ENCODE data around the gene HBM. TPM values are rescaled to one million over a fixed set of nuclear protein-coding genes. Genes with fewer than 3 reads are reported as not detected.
A peak's percentile ranks its signal among the peaks of the same experiment; 100 is the strongest.

The HBM gene
- total RNA-seq, 1 experiment from 2014 or later, result not detected

- Mint-ChIP-seq H3K9me3 (no peaks in the 10 kb centered on the region; a peak in 1 of 5 replicates), H3K27me3 (ENCODE audit: low read depth) (0 out of 2 replicates have a peak, but pooled peaks cover 1% of the 10 kb centered on the region), H3K4me1 (no peaks in the 10 kb centered on the region), H3K27ac (0 out of 7 replicates have a peak overlapping the region, but pooled peaks of 1 of the 3 experiments have one; percentile 49), H3K36me3 (ENCODE audit: insufficient read depth in 1 of 3, low read depth in 3 of 3) (peaks cover 45 to 69% (median 68%) of the 10 kb centered on the region in 3 experiments), H3K4me3 (no peak overlapping the region)
- no peaks in the 10 kb centered on the region for H3K27me3 ChIP-seq (ENCODE audit: insufficient read depth, low read length)
- WGBS (ENCODE audit: extremely low coverage, insufficient read length, low lambda C conversion rate), result no CpG with 5 or more reads among the region's 8 CpGs
- no peak overlapping the region for H4K8ac ChIP-seq (replicated peaks; ENCODE audit: insufficient read length, low read depth, low read length)
- no peak overlapping the region for H3K4me2 ChIP-seq (ENCODE audit: insufficient read depth, insufficient read length, low read length)
- H2BK20ac ChIP-seq (ENCODE audit: low read depth, low read length, poor library complexity, severe bottlenecking), result no peak overlapping the region
- no peak overlapping the region for H2BK15ac ChIP-seq (ENCODE audit: low read depth, low read length)
- no peak overlapping the region for H3T11ph ChIP-seq (ENCODE audit: low read length)
- no peaks in the 10 kb centered on the region for H4K20me1 ChIP-seq (ENCODE audit: control insufficient read depth, insufficient read depth, insufficient read length)
- no peak overlapping the region for H3K27ac ChIP-seq (ENCODE audit: insufficient read length, low read depth, low read length)
- H2AK5ac ChIP-seq (ENCODE audit: insufficient read length, low read length), result no peak overlapping the region
- no peak overlapping the region for H3K9ac ChIP-seq (ENCODE audit: extremely low read depth, insufficient read length, low read length)
- H2BK120ac ChIP-seq (ENCODE audit: low read depth, low read length, poor library complexity, severe bottlenecking), result no peak overlapping the region
- H2BK12ac ChIP-seq (ENCODE audit: insufficient read length, low read depth, low read length), result no peak overlapping the region
- H3K23me2 ChIP-seq (ENCODE audit: insufficient read length, low read depth, low read length, poor library complexity, severe bottlenecking), result no peaks in the 10 kb centered on the region
- no peak overlapping the region for H3K14ac ChIP-seq (ENCODE audit: insufficient read depth, low read length)
- H3K56ac ChIP-seq (ENCODE audit: insufficient read length, low read depth, low read length), result no peak overlapping the region
- H4K91ac ChIP-seq (ENCODE audit: insufficient read length, low read depth, low read length), result no peak overlapping the region
- H3K79me1 ChIP-seq (ENCODE audit: insufficient read depth, low read depth, low read length, poor library complexity, severe bottlenecking), result no peaks in the 10 kb centered on the region
- no peak overlapping the region for H3K18ac ChIP-seq (ENCODE audit: insufficient read length, low read depth, low read length)
- no peak for DNase-seq
- no peak overlapping the region for H2BK5ac ChIP-seq (ENCODE audit: insufficient read length, low read length)
- no peak overlapping the region for H4K5ac ChIP-seq (ENCODE audit: insufficient read length, low read depth, low read length)
- peak; percentile 48; the same call in 2 of the 3 replicates for TF ChIP-seq CTCF (conservative IDR thresholded peaks at IDR 0.05)
- no peak overlapping the region for H2AFZ ChIP-seq (ENCODE audit: low read length)
- H3K9me3 ChIP-seq (ENCODE audit: control insufficient read depth, low read depth, low read length), result no peaks in the 10 kb centered on the region
- H3K79me2 ChIP-seq (ENCODE audit: insufficient read depth, low read length), result no peaks in the 10 kb centered on the region
- no peaks in the 10 kb centered on the region for H3K4me1 ChIP-seq (ENCODE audit: insufficient read depth, low read length)
- no peak overlapping the region for H3K23ac ChIP-seq (ENCODE audit: insufficient read length, low read depth, low read length)
- H3K4ac ChIP-seq (ENCODE audit: low read depth, low read length), result no peak overlapping the region
Observed at GRCh38 chr16:188674-189073, 22.9 kb downstream of the HBM start.
